Calu3 (cell line): ENCODE results near the gene CRACR2B. TPM values are rescaled to one million over a fixed set of nuclear protein-coding genes. Genes with fewer than 3 reads are reported as not detected.

ENCODE experiments used
- BruUV-seq: library from RNA; stranded (reverse); fragments of 400-500 nt; replicated peaks from 2 replicates; lab custom pipeline; 2021; lab: Mats Ljungman, UMichigan
- CTCF ChIA-PET: fragments of 300-600 bp; sonication (Branson Sonifier 250); formaldehyde crosslinking; loops from one replicate; lab custom pipeline; 2022; ENCODE audit warnings: antibody characterized with exemption; lab: Charles Lee
- DNase-seq: peaks from one replicate; pipeline ENCODE4 v3.0.0; 2022
- H3K27ac Mint-ChIP-seq: one replicate; pipeline ENCODE4 v1.8.0; 2022; ENCODE audit warnings: mixed read lengths; ENCODE audit not compliant: unreplicated experiment
- H3K27me3 Mint-ChIP-seq: one replicate; pipeline ENCODE4 v1.8.0; 2022; ENCODE audit warnings: mixed read lengths; ENCODE audit not compliant: unreplicated experiment
- H3K36me3 Mint-ChIP-seq: one replicate; pipeline ENCODE4 v1.8.0; 2022; ENCODE audit warnings: mild to moderate bottlenecking, moderate library complexity, mixed read lengths; ENCODE audit not compliant: insufficient read depth, unreplicated experiment
- H3K4me1 Mint-ChIP-seq: one replicate; pipeline ENCODE4 v1.8.0; 2022; ENCODE audit warnings: mild to moderate bottlenecking, low read depth, mixed read lengths; ENCODE audit not compliant: unreplicated experiment
- H3K4me3 Mint-ChIP-seq: one replicate; pipeline ENCODE4 v1.8.0; 2022; ENCODE audit warnings: mild to moderate bottlenecking, low read depth, moderate library complexity, mixed read lengths; ENCODE audit not compliant: unreplicated experiment
- H3K9me3 Mint-ChIP-seq: one replicate; pipeline ENCODE4 v1.8.0; 2022; ENCODE audit warnings: low read depth, mixed read lengths; ENCODE audit not compliant: unreplicated experiment
- intact Hi-C: fragments of 100-400 bp; cut with micrococcal nuclease; formaldehyde crosslinking; loops from one replicate; pipeline ENCODE4 v1.10.0; 2022; ENCODE audit not compliant: unreplicated experiment
- total RNA-seq: library from RNA; stranded (reverse); gene quantifications from 2 replicates; pipeline ENCODE4 v1.2.3, GENCODE V29; 2022
- TF ChIP-seq, protein P1 (sequence below): fragments of 200-600 bp; IDR thresholded peaks from one replicate; pipeline ENCODE4 v1.8.0; 2022; ENCODE audit warnings: antibody characterized with exemption; ENCODE audit not compliant: unreplicated experiment

Gene CRACR2B
- total RNA-seq, 1 experiment from 2014 or later: 33.4 TPM

DNA sequence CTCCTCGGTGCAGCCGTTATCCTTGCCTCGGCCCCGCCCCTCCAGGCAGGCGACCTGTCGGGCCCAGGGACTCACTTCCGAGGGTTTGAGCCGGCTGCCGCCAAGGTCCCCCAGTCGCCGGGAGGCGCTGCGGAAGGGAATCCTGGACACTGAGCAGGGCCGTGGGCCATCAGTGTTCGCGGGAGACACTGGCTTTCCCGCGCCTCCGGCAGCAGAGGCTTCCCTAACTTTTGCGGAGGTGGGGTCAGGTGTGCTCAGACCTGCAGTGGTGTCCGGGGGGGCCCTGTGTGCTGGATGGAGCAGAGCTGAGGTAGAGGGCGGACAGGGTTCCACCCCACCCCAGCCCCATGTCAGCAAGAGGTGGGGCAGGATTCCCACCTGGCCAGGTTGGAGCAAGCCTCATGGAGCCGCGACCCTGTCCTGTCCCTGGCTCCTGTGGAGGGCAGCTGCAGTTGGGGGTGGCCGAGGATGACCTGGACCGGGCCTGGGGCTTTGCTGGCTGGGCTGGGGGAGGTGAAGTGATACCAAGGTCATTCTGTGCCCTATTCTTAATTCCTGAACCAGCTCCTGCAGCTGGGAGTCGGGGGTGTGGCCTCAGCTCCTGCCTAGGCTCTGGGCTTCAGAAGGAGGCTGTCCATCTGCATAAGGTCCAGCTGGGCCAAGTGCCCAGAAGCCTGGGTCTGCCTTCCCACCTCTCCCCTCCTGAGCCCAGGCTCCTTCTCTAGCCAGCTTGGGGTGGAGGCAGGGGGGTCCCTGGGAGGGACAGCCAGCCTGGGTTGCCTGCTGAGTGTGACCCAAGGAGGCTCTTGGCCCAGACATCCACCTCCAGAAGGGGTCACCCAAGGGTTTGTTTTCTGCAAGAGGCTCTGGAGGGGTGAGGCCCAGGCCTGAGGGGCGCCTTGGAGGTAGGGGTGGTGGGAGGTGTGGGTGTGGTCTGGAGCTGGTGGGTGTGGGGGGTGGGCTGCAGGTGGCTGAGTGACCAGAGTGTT is 23.4 kb downstream of the CRACR2B start:
- no peaks in the 10 kb centered on the region for H3K27me3 Mint-ChIP-seq
- CTCF ChIA-PET: no interaction called here
- no peak for DNase-seq
- no peak overlapping the region for H3K27ac Mint-ChIP-seq
- no peak overlapping the region for H3K4me3 Mint-ChIP-seq
- peaks cover 14% of the 10 kb centered on the region for H3K36me3 Mint-ChIP-seq
- no peaks in the 10 kb centered on the region for H3K9me3 Mint-ChIP-seq
- intact Hi-C loops: loop anchor here (10.0 kb wide), 1 partner anchor 204 kb away; no protein-coding TSS in a partner anchor
- TF ChIP-seq, protein P1, sequence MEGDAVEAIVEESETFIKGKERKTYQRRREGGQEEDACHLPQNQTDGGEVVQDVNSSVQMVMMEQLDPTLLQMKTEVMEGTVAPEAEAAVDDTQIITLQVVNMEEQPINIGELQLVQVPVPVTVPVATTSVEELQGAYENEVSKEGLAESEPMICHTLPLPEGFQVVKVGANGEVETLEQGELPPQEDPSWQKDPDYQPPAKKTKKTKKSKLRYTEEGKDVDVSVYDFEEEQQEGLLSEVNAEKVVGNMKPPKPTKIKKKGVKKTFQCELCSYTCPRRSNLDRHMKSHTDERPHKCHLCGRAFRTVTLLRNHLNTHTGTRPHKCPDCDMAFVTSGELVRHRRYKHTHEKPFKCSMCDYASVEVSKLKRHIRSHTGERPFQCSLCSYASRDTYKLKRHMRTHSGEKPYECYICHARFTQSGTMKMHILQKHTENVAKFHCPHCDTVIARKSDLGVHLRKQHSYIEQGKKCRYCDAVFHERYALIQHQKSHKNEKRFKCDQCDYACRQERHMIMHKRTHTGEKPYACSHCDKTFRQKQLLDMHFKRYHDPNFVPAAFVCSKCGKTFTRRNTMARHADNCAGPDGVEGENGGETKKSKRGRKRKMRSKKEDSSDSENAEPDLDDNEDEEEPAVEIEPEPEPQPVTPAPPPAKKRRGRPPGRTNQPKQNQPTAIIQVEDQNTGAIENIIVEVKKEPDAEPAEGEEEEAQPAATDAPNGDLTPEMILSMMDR: no peak
- BruUV-seq: no TSS peak
- no peaks in the 10 kb centered on the region for H3K4me1 Mint-ChIP-seq

DNA sequence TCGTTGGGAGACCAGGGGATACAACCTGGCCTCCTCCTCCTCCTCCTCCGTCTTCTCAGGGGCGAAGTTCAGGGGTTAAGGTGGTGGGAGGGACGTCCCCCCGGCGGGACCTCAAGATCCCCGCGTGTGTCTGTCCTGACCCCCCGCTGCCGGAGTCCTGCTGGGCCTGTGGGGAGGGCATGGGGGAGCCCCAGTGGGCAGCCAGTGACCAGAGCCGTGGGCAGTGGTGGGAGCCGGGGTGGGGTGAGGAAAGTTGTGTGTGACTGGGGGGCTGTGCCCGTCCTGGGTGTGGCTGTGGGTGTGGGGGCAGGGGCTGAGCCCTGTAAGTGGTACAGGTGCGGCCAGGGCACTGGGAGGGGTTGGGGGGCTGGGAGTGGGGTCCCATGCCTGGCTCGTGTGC is 25.0 kb downstream of the CRACR2B start:
- CTCF ChIA-PET: no interaction called here
- Mint-ChIP-seq H3K4me3 (no peak overlapping the region), H3K27ac (no peak overlapping the region), H3K27me3 (no peaks in the 10 kb centered on the region), H3K9me3 (no peaks in the 10 kb centered on the region), H3K4me1 (no peaks in the 10 kb centered on the region), H3K36me3 (peaks cover 20% of the 10 kb centered on the region)
- no TSS peak for BruUV-seq
- DNase-seq: no peak
- intact Hi-C loops: loop anchor here (10.0 kb wide), 1 partner anchor 202 kb away; no protein-coding TSS in a partner anchor
- TF ChIP-seq, protein P1: no peak

DNA sequence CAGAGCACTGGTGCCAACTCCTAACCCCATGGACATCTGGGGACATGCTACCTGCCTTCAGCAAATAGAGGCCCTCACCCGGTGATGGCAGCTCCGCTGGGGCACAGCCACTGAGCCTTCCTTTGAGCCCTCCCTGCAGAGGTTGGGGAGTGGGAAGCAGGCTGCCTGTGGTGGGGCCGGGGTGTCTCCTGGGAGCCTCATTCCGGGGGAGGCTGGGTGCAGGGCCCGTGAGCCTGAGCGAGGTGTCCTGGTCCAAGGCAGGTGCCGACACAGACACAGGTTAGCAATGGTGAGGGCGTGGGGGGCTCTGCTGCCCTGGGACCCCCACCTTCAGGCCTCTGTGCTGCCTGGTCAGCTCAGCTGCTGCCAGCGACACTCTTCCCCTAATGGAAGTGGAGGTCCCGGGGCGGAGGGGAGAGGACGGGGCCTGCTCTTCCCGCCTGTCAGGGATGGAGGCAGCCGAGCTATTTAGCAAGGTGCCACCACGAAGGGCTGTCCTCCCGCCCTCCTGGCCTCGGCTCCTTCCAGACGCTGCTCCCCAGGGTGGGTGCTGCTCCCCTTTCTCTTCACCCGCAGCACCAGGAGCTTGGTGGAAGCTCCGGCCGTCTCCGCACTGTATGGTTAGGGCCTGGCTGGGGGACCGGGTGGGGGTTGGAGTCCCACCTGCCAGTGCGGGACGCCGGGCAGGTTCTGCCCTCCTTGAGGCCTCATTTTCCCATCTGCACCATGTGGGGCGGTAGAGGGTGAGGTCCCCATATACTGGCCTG is 26.1 kb downstream of the CRACR2B start:
- Mint-ChIP-seq H3K27me3 (no peaks in the 10 kb centered on the region), H3K4me3 (no peak overlapping the region), H3K4me1 (no peaks in the 10 kb centered on the region), H3K9me3 (no peaks in the 10 kb centered on the region), H3K27ac (no peak overlapping the region), H3K36me3 (peaks cover 22% of the 10 kb centered on the region)
- DNase-seq: no peak
- BruUV-seq: no TSS peak
- CTCF ChIA-PET: no interaction called here
- intact Hi-C loops: loop anchor here (10.0 kb wide), 1 partner anchor 201 kb away; no protein-coding TSS in a partner anchor
- TF ChIP-seq, protein P1: no peak

DNA sequence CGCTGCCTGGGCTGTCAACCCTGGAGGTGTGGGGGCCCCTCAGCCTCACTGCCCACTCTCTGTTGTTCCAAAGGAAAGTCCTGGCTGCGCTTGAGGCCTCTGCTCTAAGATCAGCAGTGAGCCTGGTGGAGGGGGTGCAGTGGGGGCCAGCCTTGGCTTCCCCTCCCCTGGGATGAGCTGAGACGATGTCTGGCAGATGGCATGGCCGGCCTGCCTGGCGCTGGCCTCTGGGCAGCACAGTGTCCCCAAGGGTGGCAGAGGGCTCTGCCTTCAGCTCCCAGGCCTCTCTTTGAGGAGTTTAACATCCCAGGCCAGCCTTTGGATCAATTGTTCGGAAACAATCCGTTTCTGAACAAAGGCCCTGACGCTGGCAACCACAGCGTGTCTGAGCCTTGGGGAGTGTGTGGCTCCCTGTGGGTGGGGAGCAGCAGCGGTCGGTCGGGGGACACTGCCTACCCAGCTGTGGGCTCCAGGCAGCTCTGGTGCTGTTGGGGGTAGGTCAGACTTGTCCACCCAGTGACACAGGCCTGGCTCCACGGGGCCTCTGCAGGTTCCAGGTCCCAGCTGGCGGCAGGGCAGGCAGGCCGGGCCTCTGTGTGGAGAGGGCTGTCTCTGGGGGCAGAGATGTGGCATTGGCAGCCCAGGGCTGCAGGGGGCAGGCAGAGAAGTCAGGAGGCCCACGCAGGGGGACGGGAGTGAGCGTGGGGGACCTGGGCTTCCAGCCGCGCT is 27.0 kb downstream of the CRACR2B start:
- Mint-ChIP-seq H3K27me3 (no peaks in the 10 kb centered on the region), H3K4me1 (peaks cover 7% of the 10 kb centered on the region), H3K36me3 (peaks cover 31% of the 10 kb centered on the region), H3K4me3 (no peak overlapping the region), H3K9me3 (no peaks in the 10 kb centered on the region), H3K27ac (no peak overlapping the region)
- CTCF ChIA-PET: no interaction called here
- DNase-seq: no peak
- intact Hi-C loops: loop anchor here (10.0 kb wide), 1 partner anchor 200 kb away; no protein-coding TSS in a partner anchor
- no TSS peak for BruUV-seq
- TF ChIP-seq, protein P1: no peak
